Left hindlimb (tissue), 1 donor: ENCODE results near the gene ITPKB.
"Not testable (repeated sequence)": the region's sequence is repeated elsewhere in the genome, so short reads cannot be mapped to it uniquely, and the experiment has no call there.

Experiments
- DNase-seq: peaks from one replicate; pipeline ENCODE4 v3.0.0-alpha.2; 2018

Gene ITPKB

GRCh38 chr1:226648421-226648820, 90.7 kb downstream of the ITPKB start:
- DNase-seq = no peak

GRCh38 chr1:226647719-226648118, 91.4 kb downstream of the ITPKB start:
- DNase-seq = no peak

GRCh38 chr1:226646870-226647449, 92.1 kb downstream of the ITPKB start:
- no peak for DNase-seq

GRCh38 chr1:226646026-226646869, 92.8 kb downstream of the ITPKB start:
- no peak for DNase-seq

- no peak for DNase-seq
Measured at GRCh38 chr1:226645279-226645976, 93.7 kb downstream of the ITPKB start.

GRCh38 chr1:226644541-226645176, 94.4 kb downstream of the ITPKB start:
- no peak for DNase-seq

GRCh38 chr1:226643611-226644540, 95.2 kb downstream of the ITPKB start:
- no peak for DNase-seq

- no peak for DNase-seq
Measured at GRCh38 chr1:226643177-226643576, 95.9 kb downstream of the ITPKB start.

GRCh38 chr1:226642421-226642820, 96.7 kb downstream of the ITPKB start:
- DNase-seq = no peak

- no peak for DNase-seq
Measured at GRCh38 chr1:226641671-226642231, 97.3 kb downstream of the ITPKB start.

- DNase-seq = no peak
Measured at GRCh38 chr1:226640321-226641136, 98.6 kb downstream of the ITPKB start.

GRCh38 chr1:226639631-226640061, 99.4 kb downstream of the ITPKB start:
- peak; percentile 26 for DNase-seq

GRCh38 chr1:226639206-226639605, 99.9 kb downstream of the ITPKB start:
- not testable (repeated sequence) for DNase-seq

GRCh38 chr1:226638608-226639007, 100.5 kb downstream of the ITPKB start:
- peak; percentile 30 for DNase-seq

GRCh38 chr1:226638001-226638601, 101.0 kb downstream of the ITPKB start:
- DNase-seq = peak; percentile 42

- peak; percentile 33 for DNase-seq
Measured at GRCh38 chr1:226637147-226637935, 101.7 kb downstream of the ITPKB start.

GRCh38 chr1:226636847-226637096, 102.3 kb downstream of the ITPKB start:
- no peak for DNase-seq

- peak; percentile 25 for DNase-seq
Measured at GRCh38 chr1:226635456-226635941, 103.6 kb downstream of the ITPKB start.

GRCh38 chr1:226634611-226635246, 104.4 kb downstream of the ITPKB start:
- DNase-seq = peak; percentile 13
